Aorta (tissue), 5 donors: ENCODE results near the gene CCDC9. TPM values are rescaled to one million over a fixed set of nuclear protein-coding genes. Genes with fewer than 3 reads are reported as not detected.

Experiments
- ATAC-seq: fragments of 200-7000 bp; cut with Tn5 transposase; one replicate; pipeline ENCODE4 v1.9.1; 2022; ENCODE audit warnings: moderate library complexity; ENCODE audit not compliant: low FRiP score
- DNase-seq, 2 donors: peaks; one replicate each; pipeline ENCODE4 v3.0.0-alpha.2; 2020
- H3K27ac ChIP-seq, 2 donors: one replicate each; pipeline ENCODE4 v1.5.1; 2013; ENCODE audit warnings: low read length in 2 of 2, mild to moderate bottlenecking in 2 of 2, moderate library complexity in 2 of 2, control low read depth in 1 of 2, inconsistent platforms in 1 of 2, low read depth in 1 of 2
- H3K27me3 ChIP-seq, 2 donors: one replicate each; pipeline ENCODE4 v1.6.1; 2013; ENCODE audit warnings: control low read depth in 1 of 2, low read length in 1 of 2, mild to moderate bottlenecking in 1 of 2, moderate library complexity in 1 of 2; ENCODE audit not compliant: insufficient read depth in 2 of 2, control insufficient read depth in 1 of 2
- H3K36me3 ChIP-seq, 2 donors: one replicate each; pipeline ENCODE4 v1.6.1; 2013; ENCODE audit warnings: control low read depth in 1 of 2, low read length in 1 of 2, mild to moderate bottlenecking in 1 of 2; ENCODE audit not compliant: insufficient read depth in 2 of 2, control insufficient read depth in 1 of 2
- H3K4me1 ChIP-seq, 2 donors: one replicate each; pipeline ENCODE4 v1.6.1; 2013; ENCODE audit warnings: low read length in 2 of 2, control low read depth in 1 of 2, mild to moderate bottlenecking in 1 of 2, moderate library complexity in 1 of 2; ENCODE audit not compliant: insufficient read depth in 2 of 2, control insufficient read depth in 1 of 2
- H3K4me3 ChIP-seq, 2 donors: one replicate each; pipeline ENCODE4 v1.5.1; 2013; ENCODE audit warnings: low read length in 2 of 2, control low read depth in 1 of 2, mild to moderate bottlenecking in 1 of 2
- H3K9me3 ChIP-seq: one replicate; pipeline ENCODE4 v1.6.1; 2013; ENCODE audit warnings: mild to moderate bottlenecking, low read length; ENCODE audit not compliant: control insufficient read depth
- WGBS, 2 donors: extraction: QIAGEN DNeasy Blood & Tissue Kit; methylation state at CpG; one replicate each; pipeline ENCODE4 v1.1.7; 2013; 5-methylcytosine and 5-hydroxymethylcytosine counted together
- intact Hi-C, 2 donors: fragments of 100-400 bp; cut with DNase I; formaldehyde crosslinking; loops; one replicate each; pipeline versions ENCODE4 v1.14.2 to v1.15.0; 2022
- microRNA-seq, 2 donors: library from miRNA; unstranded; fragments of <30 nt; microRNA quantifications; one replicate each; pipeline ENCODE4 v1.2.0, GENCODE V29; 2020
- polyA plus RNA-seq, 2 donors: library from polyadenylated mRNA; stranded (reverse); fragments of 200-250 nt; gene quantifications; one replicate each; pipeline ENCODE4 v1.2.3, GENCODE V29; 2013
- total RNA-seq, 2 donors: library from RNA; stranded (reverse); fragmentation: NEBNext Ultra II Directional; extraction: Animal tissue kit (Norgen Biotek cat#: 25700); gene quantifications; one replicate each; pipeline ENCODE4 v1.2.1, GENCODE V29; 2021
- donor health status: healthy with polysubstance abuse.
- donor health status: Bipolar disorder and iron deficiency.
- donor health status: DM: no; HTN: no; CAD: no.
- donor health status: DM: no; HTN: no; CAD: no.
- donor health status: DM: yes; HTN: yes; CAD: no.

Gene CCDC9
- total and polyA plus RNA-seq, 4 donors: 20.7 to 43.8 (median 39.6) TPM

DNA sequence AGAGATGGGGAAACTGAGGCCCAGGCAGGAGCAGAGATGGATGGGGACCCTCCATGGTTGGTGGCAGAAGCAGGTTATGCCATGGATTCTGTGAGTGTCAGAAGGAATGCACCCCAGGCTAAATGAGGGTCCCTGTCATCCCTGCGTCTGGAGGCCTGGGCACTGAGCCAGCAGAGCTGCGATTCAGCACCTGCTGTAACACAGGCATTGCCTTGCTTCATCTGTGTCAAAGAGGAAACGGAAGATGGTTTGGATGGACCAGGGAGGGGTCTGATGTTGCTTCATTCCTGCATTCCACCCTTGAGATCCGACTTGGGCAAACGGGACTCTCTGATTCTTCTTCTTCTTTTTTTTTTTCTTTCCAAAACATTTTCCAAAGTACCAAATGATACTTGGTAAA lies 54.5 kb downstream of the CCDC9 start:
- WGBS, 2 donors: 26 to 33% methylated on average over 5 of the region's 5 CpGs
- no peak for ATAC-seq
- intact Hi-C loops: loop anchor here in 1 of 2 donors (5.0 kb wide), 1 partner anchor 36 kb away; the partner anchor contains the start of gene DHX34
- Histone ChIP-seq H3K27me3 (no peaks in the 10 kb centered on the region), H3K4me3 (no peak overlapping the region), H3K4me1 (peaks cover 0 to 3% of the 10 kb centered on the region in 2 donors), H3K36me3 (no peaks in the 10 kb centered on the region), H3K27ac (no peak overlapping the region), H3K9me3 (no peaks in the 10 kb centered on the region)
- peak; percentile 74 to 82 for DNase-seq

GRCh38 chr19:47312366-47313006 lies 56.2 kb downstream of the CCDC9 start:
- intact Hi-C loops: loop anchor here in 1 of 2 donors (5.0 kb wide), 1 partner anchor 35 kb away; the partner anchor contains the start of gene DHX34
- no peak for DNase-seq
- no peak overlapping the region for H3K4me3 ChIP-seq

GRCh38 chr19:47313754-47314295 lies 57.5 kb downstream of the CCDC9 start:
- Histone ChIP-seq H3K27me3 (no peaks in the 10 kb centered on the region), H3K4me1 (peaks cover 0 to 3% of the 10 kb centered on the region in 2 donors), H3K4me3 (no peak overlapping the region), H3K36me3 (no peaks in the 10 kb centered on the region), H3K9me3 (no peaks in the 10 kb centered on the region), H3K27ac (no peak overlapping the region)
- intact Hi-C loops: loop anchor here in 1 of 2 donors (5.0 kb wide), 1 partner anchor 33 kb away; the partner anchor contains the start of gene DHX34
- ATAC-seq (no peak), DNase-seq (no peak)
- 82 to 83% methylated on average over 10 of the region's 10 CpGs for WGBS, 2 donors

More at GRCh38 chr19:47312366-47313006, 56.2 kb downstream of the CCDC9 start:
- no peaks in the 10 kb centered on the region for H3K27me3 ChIP-seq
- H3K9me3 ChIP-seq: no peaks in the 10 kb centered on the region
- H3K36me3 ChIP-seq: no peaks in the 10 kb centered on the region
- 93% methylated on average over 5 of the region's 5 CpGs for WGBS, 2 donors
- no peak for ATAC-seq
- peaks cover 0 to 3% of the 10 kb centered on the region in 2 donors for H3K4me1 ChIP-seq
- no peak overlapping the region for H3K27ac ChIP-seq

DNA sequence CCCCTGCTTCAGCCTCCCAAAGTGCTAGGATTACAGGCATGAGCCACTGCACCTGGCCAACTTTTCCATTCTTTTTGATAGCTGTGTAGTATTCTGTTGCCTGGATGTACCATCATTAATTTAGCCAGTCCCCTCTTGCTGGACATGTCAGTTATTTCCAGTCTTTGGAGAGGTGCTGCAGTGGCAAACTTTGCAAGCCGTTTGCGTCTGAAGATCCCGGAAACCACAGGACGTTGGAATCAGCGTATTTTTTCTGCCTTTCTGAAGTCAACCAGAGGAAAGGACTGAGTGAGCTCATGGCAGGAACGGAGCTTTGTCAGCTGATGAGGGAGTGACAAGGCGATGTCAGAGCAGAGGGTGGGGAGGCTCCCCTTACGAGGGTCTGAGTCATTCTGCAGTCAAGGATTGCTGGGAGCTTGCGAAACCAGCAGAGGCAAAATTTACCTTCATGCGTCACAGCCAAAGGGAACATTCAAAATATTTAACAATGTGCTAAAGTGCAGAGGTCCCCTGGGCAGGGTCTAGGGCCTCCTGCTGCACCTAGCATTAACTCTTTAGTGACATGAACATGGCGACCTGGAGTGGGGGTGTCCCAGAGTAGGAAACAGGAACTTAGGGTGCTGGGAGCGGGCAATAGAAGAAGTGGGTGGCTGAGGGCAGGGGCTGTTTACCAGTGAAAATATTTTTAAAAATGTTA lies 58.9 kb downstream of the CCDC9 start:
- Histone ChIP-seq H3K36me3 (no peaks in the 10 kb centered on the region), H3K27me3 (no peaks in the 10 kb centered on the region), H3K4me3 (no peak overlapping the region), H3K9me3 (no peaks in the 10 kb centered on the region), H3K27ac (no peak overlapping the region), H3K4me1 (no peaks in the 10 kb centered on the region)
- ATAC-seq (peak; percentile 68), DNase-seq (peak; percentile 84 to 88)
- intact Hi-C loops: no loop called here
- WGBS, 2 donors: 34 to 36% methylated on average over 12 of the region's 12 CpGs

DNA sequence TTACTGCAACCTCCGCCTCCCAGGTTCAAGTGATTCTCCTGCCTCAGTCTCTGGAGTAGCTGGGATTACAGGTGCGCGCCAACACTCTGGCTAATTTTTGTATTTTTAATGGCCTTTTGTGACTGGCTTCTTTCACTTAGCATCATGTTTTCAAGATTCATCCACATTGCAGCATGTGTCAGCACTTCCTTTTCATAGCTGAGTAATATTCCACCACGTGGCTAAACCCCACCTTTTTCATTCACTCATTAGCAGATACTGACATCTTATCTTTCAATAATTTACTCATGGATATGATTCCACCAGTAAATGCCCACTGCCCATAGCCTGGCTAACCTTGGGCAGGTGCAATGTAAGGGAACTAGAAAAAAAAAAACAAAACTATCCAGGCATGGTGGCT lies 60.2 kb downstream of the CCDC9 start:
- intact Hi-C loops: no loop called here
- ATAC-seq: no peak
- no peaks in the 10 kb centered on the region for H3K36me3 ChIP-seq
- no peak overlapping the region for H3K4me3 ChIP-seq
- H3K9me3 ChIP-seq: no peaks in the 10 kb centered on the region
- 89 to 91% methylated on average over 4 of the region's 4 CpGs for WGBS, 2 donors
- DNase-seq: no peak
- H3K27me3 ChIP-seq: no peaks in the 10 kb centered on the region
- no peak overlapping the region for H3K27ac ChIP-seq
- no peaks in the 10 kb centered on the region for H3K4me1 ChIP-seq

DNA sequence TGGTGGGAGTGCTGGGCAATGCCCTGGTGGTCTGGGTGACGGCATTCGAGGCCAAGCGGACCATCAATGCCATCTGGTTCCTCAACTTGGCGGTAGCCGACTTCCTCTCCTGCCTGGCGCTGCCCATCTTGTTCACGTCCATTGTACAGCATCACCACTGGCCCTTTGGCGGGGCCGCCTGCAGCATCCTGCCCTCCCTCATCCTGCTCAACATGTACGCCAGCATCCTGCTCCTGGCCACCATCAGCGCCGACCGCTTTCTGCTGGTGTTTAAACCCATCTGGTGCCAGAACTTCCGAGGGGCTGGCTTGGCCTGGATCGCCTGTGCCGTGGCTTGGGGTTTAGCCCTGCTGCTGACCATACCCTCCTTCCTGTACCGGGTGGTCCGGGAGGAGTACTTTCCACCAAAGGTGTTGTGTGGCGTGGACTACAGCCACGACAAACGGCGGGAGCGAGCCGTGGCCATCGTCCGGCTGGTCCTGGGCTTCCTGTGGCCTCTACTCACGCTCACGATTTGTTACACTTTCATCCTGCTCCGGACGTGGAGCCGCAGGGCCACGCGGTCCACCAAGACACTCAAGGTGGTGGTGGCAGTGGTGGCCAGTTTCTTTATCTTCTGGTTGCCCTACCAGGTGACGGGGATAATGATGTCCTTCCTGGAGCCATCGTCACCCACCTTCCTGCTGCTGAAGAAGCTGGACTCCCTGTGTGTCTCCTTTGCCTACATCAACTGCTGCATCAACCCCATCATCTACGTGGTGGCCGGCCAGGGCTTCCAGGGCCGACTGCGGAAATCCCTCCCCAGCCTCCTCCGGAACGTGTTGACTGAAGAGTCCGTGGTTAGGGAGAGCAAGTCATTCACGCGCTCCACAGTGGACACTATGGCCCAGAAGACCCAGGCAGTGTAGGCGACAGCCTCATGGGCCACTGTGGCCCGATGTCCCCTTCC lies 63.9 kb downstream of the CCDC9 start:
- Histone ChIP-seq H3K4me3 (no peak overlapping the region), H3K27ac (no peak overlapping the region), H3K36me3 (no peaks in the 10 kb centered on the region), H3K9me3 (no peaks in the 10 kb centered on the region), H3K4me1 (no peaks in the 10 kb centered on the region), H3K27me3 (no peaks in the 10 kb centered on the region)
- no peak for DNase-seq
- no peak for ATAC-seq
- intact Hi-C loops: no loop called here
- WGBS, 2 donors: 94% methylated on average over 44 to 46 of the region's 46 CpGs

Small RNA genes lying within 50 kb of the gene (microRNA-seq; reads per million reads assigned to microRNA genes)
- gene MIR3190: 0 reads per million in 2 donors
- gene MIR3191: 0 reads per million in 2 donors

Other genes with a start within 250 kb of the CCDC9 start
- gene NPAS1, start 236.7 kb upstream of the CCDC9 start, total RNA-seq: 1 to 10 TPM; 1.0 to 9.8 TPM
- 10 to 100 TPM in 1 of 2 donors, 1 to 10 TPM in 1; 2.3 to 11.1 TPM for gene NPAS1, start 236.7 kb upstream of the CCDC9 start, polyA plus RNA-seq
- gene TMEM160, start 207.9 kb upstream of the CCDC9 start, total RNA-seq: 10 to 100 TPM; 20.6 to 25.6 TPM
- 10 to 100 TPM in 1 of 2 donors, 1 to 10 TPM in 1; 2.5 to 17.8 TPM for gene TMEM160, start 207.9 kb upstream of the CCDC9 start, polyA plus RNA-seq
- gene ZC3H4, start 142.7 kb upstream of the CCDC9 start, total RNA-seq: 10 to 100 TPM; 33.9 to 34.6 TPM
- gene ZC3H4, start 142.7 kb upstream of the CCDC9 start, polyA plus RNA-seq: 10 to 100 TPM in 1 of 2 donors, 1 to 10 TPM in 1; 5.7 to 10.4 TPM
- 10 to 100 TPM; 44.5 to 64.9 TPM for gene SAE1, start 125.7 kb upstream of the CCDC9 start, total RNA-seq
- gene SAE1, start 125.7 kb upstream of the CCDC9 start, polyA plus RNA-seq: 10 to 100 TPM; 49.5 to 59.0 TPM
- 1 to 10 TPM; 8.0 to 8.6 TPM for gene BBC3, start 25.3 kb upstream of the CCDC9 start, total RNA-seq
- 1 to 10 TPM; 6.1 TPM for gene BBC3, start 25.3 kb upstream of the CCDC9 start, polyA plus RNA-seq
- gene INAFM1, start 18.4 kb downstream of the CCDC9 start, total RNA-seq: 10 to 100 TPM; 26.2 to 48.0 TPM
- gene INAFM1, start 18.4 kb downstream of the CCDC9 start, polyA plus RNA-seq: 10 to 100 TPM in 1 of 2 donors, 1 to 10 TPM in 1; 5.4 to 81.7 TPM
- 10 to 100 TPM; 38.7 to 52.7 TPM for gene C5AR1, start 53.3 kb downstream of the CCDC9 start, total RNA-seq
- gene C5AR1, start 53.3 kb downstream of the CCDC9 start, polyA plus RNA-seq: 10 to 100 TPM in 1 of 2 donors, 1 to 10 TPM in 1; 7.9 to 12.5 TPM
- 10 to 100 TPM in 1 of 2 donors, 1 to 10 TPM in 1; 8.0 to 13.6 TPM for gene C5AR2, start 75.7 kb downstream of the CCDC9 start, total RNA-seq
- under 1 TPM; 0.20 to 0.38 TPM for gene C5AR2, start 75.7 kb downstream of the CCDC9 start, polyA plus RNA-seq
- 10 to 100 TPM in 1 of 2 donors, 1 to 10 TPM in 1; 8.9 to 14.6 TPM for gene DHX34, start 92.8 kb downstream of the CCDC9 start, total RNA-seq
- 10 to 100 TPM in 1 of 2 donors, 1 to 10 TPM in 1; 1.5 to 10.3 TPM for gene DHX34, start 92.8 kb downstream of the CCDC9 start, polyA plus RNA-seq
- gene MEIS3, start 163.0 kb downstream of the CCDC9 start, total RNA-seq: 10 to 100 TPM in 1 of 2 donors, 1 to 10 TPM in 1; 7.7 to 19.6 TPM
- gene MEIS3, start 163.0 kb downstream of the CCDC9 start, polyA plus RNA-seq: 1 to 10 TPM in 1 of 2 donors, under 1 TPM in 1; 0.75 to 3.9 TPM
- gene SLC8A2, start 215.4 kb downstream of the CCDC9 start, total RNA-seq: under 1 TPM; 0.23 to 0.72 TPM
- not detected for gene SLC8A2, start 215.4 kb downstream of the CCDC9 start, polyA plus RNA-seq
- gene KPTN, start 227.7 kb downstream of the CCDC9 start, total RNA-seq: 1 to 10 TPM; 3.0 to 4.3 TPM
- 10 to 100 TPM; 12.3 to 24.8 TPM for gene KPTN, start 227.7 kb downstream of the CCDC9 start, polyA plus RNA-seq